Upper lobe of left lung (tissue), 6 donors: Measurements from ENCODE around the gene DYSF. TPM values are rescaled to one million over a fixed set of nuclear protein-coding genes. Genes with fewer than 3 reads are reported as not detected.

Experiments
- ATAC-seq, 2 donors: fragments of 200-7000 bp; cut with Tn5 transposase; one replicate each; pipeline ENCODE4 v1.9.1; 2022; ENCODE audit warnings: mild to moderate bottlenecking in 2 of 2, moderate library complexity in 2 of 2; ENCODE audit not compliant: low FRiP score in 2 of 2
- DNase-seq, 2 donors: peaks; one replicate each; pipeline ENCODE4 v3.0.0-alpha.2; 2019 to 2020
- H3K27ac ChIP-seq, 4 donors: fragments of 200-600 bp; sonication (generic); one replicate each; pipeline ENCODE4 v1.5.1; 2016 to 2019
- H3K27me3 ChIP-seq, 4 donors: fragments of 200-600 bp; sonication (generic); one replicate each; pipeline ENCODE4 v1.5.1; 2017 to 2019
- H3K36me3 ChIP-seq, 4 donors: fragments of 200-600 bp; sonication (generic); one replicate each; pipeline ENCODE4 v1.5.1; 2016 to 2019
- H3K4me1 ChIP-seq, 4 donors: fragments of 200-600 bp; sonication (generic); one replicate each; pipeline ENCODE4 v1.5.1; 2018 to 2019
- H3K4me3 ChIP-seq, 4 donors: fragments of 200-600 bp; sonication (generic); one replicate each; pipeline ENCODE4 v1.5.1; 2017 to 2019; ENCODE audit warnings: mild to moderate bottlenecking in 2 of 4, moderate library complexity in 1 of 4
- H3K9me3 ChIP-seq, 4 donors: fragments of 200-600 bp; sonication (generic); one replicate each; pipeline ENCODE4 v1.5.1; 2018 to 2019
- EP300 ChIP-seq, 4 donors: sonication (generic); formaldehyde crosslinking; IDR thresholded peaks; one replicate each; pipeline ENCODE4 v1.5.1; 2017; ENCODE audit warnings: antibody characterized with exemption in 4 of 4, control low read depth in 2 of 4
- POLR2A ChIP-seq, 4 donors: fragments of 450-650 bp; IDR thresholded peaks; one replicate each; pipeline ENCODE4 v1.5.1; 2016 to 2017; ENCODE audit warnings: antibody characterized with exemption in 4 of 4, mild to moderate bottlenecking in 2 of 4
- POLR2AphosphoS5 ChIP-seq, 2 donors: sonication (generic); formaldehyde crosslinking; IDR thresholded peaks; one replicate each; pipeline ENCODE4 v1.5.1; 2017; ENCODE audit warnings: antibody characterized with exemption in 2 of 2
- WGBS, 2 donors: methylation state at CpG; one replicate each; pipeline ENCODE4 v1.1.5; 2017 to 2018; 5-methylcytosine and 5-hydroxymethylcytosine counted together
- total RNA-seq, 6 donors: library from RNA; depleted of rRNA in 4 of 6; stranded (reverse); fragments of >200 nt in 4 of 6; gene quantifications; one replicate each; pipeline versions ENCODE4 v1.1.0 to v1.2.1, GENCODE V29; 2016 to 2021
- TF ChIP-seq, protein P1 (sequence below), 6 experiments: fragments of 450-650 bp in 4 of 6; fragments of 200-600 bp in 2 of 6; sonication (generic) in 2 of 6; IDR thresholded peaks; one replicate each; pipeline ENCODE4 v1.5.1; 2016 to 2019; ENCODE audit warnings: antibody characterized with exemption in 6 of 6
- donor health status: DM: no; HTN: no; CAD: no; lungs with moderate emphysema.
- donor health status: DM: no; HTN: yes; CAD: no; lungs with severe emphysema.

DYSF gene
- total RNA-seq, 6 donors from 2014 or later = 17.5 to 72.7 (median 42.7) TPM

DNA sequence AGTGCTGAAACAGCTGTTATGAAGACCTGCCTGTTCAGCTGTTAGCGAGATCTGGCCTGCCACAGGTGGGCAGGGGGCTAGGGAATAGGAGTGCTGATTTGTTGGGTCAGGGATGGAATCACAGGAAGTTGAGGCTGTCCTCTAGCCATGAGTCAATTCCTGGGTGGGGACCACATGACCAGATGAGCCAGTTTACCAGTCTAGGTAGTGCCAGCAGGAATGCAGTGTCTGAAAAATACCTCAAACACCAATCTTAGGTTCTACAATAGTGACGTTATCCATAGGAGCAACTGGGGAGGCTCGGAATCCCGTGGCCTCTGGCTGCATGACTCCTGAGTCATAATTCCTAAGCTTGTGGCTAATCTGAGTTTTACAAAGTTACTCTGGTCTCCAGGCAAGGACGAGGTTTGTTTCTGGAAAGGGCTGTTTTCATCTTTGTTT is 44.9 kb downstream of the DYSF start:
- peak overlapping the region in 2 of 4 donors; percentile 53 to 91 for H3K27ac ChIP-seq

DNA sequence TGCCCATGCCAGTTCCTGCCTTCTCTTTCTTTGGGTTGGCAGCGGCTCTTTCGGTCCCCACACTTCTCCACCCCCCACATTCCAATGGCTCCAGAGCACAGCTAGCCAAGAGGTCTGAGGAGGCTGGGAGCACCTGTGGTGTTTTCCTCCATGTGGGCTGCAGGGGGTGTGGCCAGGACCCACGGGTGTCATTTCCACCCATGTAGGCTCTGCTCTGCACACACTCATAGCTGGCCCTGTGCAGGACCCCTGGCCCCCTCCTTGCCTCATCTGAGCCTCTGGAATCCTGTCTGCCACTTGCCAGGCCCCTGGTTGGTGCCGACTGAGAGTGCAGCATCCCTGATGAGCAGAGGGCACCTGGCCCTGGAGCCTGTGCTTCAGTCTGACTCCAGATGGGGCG is 46.3 kb downstream of the DYSF start:
- no peak overlapping the region for H3K4me3 ChIP-seq
- no peaks in the 10 kb centered on the region for H3K27me3 ChIP-seq
- H3K4me1 ChIP-seq = peaks cover 26 to 48% (median 36%) of the 10 kb centered on the region in 4 donors
- TF ChIP-seq POLR2A (IDR thresholded peaks at IDR 0.05) (no peak), EP300 (IDR thresholded peaks at IDR 0.05) (no peak), POLR2AphosphoS5 (IDR thresholded peaks at IDR 0.05) (no peak)
- TF ChIP-seq, protein P1, sequence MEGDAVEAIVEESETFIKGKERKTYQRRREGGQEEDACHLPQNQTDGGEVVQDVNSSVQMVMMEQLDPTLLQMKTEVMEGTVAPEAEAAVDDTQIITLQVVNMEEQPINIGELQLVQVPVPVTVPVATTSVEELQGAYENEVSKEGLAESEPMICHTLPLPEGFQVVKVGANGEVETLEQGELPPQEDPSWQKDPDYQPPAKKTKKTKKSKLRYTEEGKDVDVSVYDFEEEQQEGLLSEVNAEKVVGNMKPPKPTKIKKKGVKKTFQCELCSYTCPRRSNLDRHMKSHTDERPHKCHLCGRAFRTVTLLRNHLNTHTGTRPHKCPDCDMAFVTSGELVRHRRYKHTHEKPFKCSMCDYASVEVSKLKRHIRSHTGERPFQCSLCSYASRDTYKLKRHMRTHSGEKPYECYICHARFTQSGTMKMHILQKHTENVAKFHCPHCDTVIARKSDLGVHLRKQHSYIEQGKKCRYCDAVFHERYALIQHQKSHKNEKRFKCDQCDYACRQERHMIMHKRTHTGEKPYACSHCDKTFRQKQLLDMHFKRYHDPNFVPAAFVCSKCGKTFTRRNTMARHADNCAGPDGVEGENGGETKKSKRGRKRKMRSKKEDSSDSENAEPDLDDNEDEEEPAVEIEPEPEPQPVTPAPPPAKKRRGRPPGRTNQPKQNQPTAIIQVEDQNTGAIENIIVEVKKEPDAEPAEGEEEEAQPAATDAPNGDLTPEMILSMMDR (IDR thresholded peaks at IDR 0.05) = no peak
- no peaks in the 10 kb centered on the region for H3K9me3 ChIP-seq
- no peak for ATAC-seq
- no peaks in the 10 kb centered on the region for H3K36me3 ChIP-seq
- WGBS, 2 donors = 62 to 72% methylated on average over 2 to 5 of the region's 5 CpGs
- H3K27ac ChIP-seq = peak overlapping the region; percentile 61 to 91 (median 76)
- DNase-seq = no peak

More for the DNA sequence above, 44.9 kb downstream of the DYSF start:
- no peak overlapping the region for H3K4me3 ChIP-seq
- no peak for ATAC-seq
- no peak for TF ChIP-seq EP300 (IDR thresholded peaks at IDR 0.05)
- TF ChIP-seq POLR2A (IDR thresholded peaks at IDR 0.05) = no peak
- TF ChIP-seq POLR2AphosphoS5 (IDR thresholded peaks at IDR 0.05) = no peak
- TF ChIP-seq, protein P1 (IDR thresholded peaks at IDR 0.05) = no peak
- H3K36me3 ChIP-seq = no peaks in the 10 kb centered on the region
- H3K9me3 ChIP-seq = no peaks in the 10 kb centered on the region
- no peak for DNase-seq
- peaks cover 23 to 45% (median 25%) of the 10 kb centered on the region in 4 donors for H3K4me1 ChIP-seq
- 84 to 89% methylated on average over 4 to 5 of the region's 5 CpGs for WGBS, 2 donors
- H3K27me3 ChIP-seq = no peaks in the 10 kb centered on the region

DNA sequence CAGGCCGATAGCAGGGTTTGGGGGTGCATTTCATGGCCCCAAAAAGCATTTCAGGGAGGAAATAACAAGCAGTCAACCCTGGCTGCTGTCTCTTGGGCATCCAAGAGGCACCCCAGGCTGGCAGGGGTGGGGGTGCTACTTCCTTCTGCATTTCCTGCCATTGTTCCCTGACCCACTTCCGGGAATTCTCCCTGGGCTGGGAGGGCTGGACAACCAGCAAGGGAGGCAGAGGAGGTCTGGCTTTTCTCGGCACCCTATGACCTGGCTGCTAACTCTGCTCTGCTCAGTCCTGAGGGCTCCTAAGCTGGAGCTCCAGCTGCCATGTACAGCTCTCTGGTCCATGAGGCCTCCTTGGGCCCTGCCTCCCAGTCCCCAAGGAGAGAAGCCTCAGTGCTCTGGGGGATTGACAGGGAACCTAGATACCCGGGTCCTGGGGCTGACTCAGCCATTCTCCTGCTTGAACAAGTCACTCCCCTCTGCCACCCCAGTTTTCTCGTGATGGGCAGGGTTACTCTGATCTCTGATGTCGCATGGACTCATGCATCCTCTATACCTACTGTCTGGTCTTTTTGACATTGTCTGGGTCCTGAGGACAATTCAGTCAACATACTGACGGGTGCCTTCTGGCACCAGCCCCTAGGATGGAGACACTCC is 47.2 kb downstream of the DYSF start:
- peak in 1 of 2 donors; percentile 52 for ATAC-seq
- peaks cover 30 to 57% (median 41%) of the 10 kb centered on the region in 4 donors for H3K4me1 ChIP-seq
- 49 to 56% methylated on average over 6 to 7 of the region's 7 CpGs for WGBS, 2 donors
- H3K4me3 ChIP-seq = no peak overlapping the region
- peak overlapping the region; percentile 61 to 91 (median 76) for H3K27ac ChIP-seq
- H3K9me3 ChIP-seq = no peaks in the 10 kb centered on the region
- DNase-seq = peak in 1 of 2 donors; percentile 34
- no peaks in the 10 kb centered on the region for H3K27me3 ChIP-seq
- peak in 1 of 4 donors; percentile 12 for TF ChIP-seq POLR2A (IDR thresholded peaks at IDR 0.05)
- TF ChIP-seq, protein P1 (IDR thresholded peaks at IDR 0.05) = no peak
- TF ChIP-seq EP300 (IDR thresholded peaks at IDR 0.05) = peak in 2 of 4 donors; percentile 75 to 86
- TF ChIP-seq POLR2AphosphoS5 (IDR thresholded peaks at IDR 0.05) = peak; percentile 73 to 86
- H3K36me3 ChIP-seq = no peaks in the 10 kb centered on the region

DNA sequence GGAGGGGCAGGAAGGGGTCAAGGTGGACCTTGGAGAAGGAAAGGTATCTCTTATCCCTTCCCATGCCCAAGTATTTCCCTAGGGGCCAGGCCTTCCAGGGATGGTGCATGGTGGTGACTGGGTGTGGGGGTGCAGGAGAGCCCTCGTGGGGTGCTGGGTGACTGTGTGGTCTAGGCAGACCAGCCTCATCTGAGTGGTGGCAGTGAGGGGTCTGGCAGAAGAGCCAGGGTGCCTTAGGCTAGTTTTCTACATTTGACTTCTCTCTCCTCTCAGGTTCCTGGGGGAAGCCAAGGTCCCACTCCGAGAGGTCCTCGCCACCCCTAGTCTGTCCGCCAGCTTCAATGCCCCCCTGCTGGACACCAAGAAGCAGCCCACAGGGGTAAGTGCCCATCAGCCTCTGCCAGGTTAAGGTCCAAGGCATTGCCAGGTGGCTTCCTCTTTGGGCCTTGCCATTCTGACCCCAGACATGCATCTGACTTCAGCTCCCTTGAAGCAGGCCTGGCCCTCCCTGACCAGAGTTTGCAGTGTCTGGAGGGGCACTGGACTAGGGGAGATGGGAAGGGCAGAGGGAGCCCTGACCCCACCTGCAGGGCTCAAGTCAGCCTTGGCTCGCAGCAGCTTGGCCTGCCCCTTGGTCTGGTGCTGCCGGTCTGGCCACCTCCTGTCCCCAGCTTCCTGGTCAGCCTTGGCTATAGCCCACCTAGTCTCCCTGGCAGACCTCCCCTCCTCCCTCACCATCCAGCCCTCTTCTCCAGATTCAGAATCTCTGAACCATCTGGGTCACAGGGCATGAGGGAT is 49.8 kb downstream of the DYSF start:
- WGBS, 2 donors = 84 to 93% methylated on average over 4 to 6 of the region's 6 CpGs
- H3K27me3 ChIP-seq = no peaks in the 10 kb centered on the region
- H3K9me3 ChIP-seq = no peaks in the 10 kb centered on the region
- H3K4me3 ChIP-seq = no peak overlapping the region
- ATAC-seq (no peak), DNase-seq (no peak)
- peaks cover 30 to 54% (median 42%) of the 10 kb centered on the region in 4 donors for H3K4me1 ChIP-seq
- H3K36me3 ChIP-seq = no peaks in the 10 kb centered on the region
- TF ChIP-seq POLR2A (IDR thresholded peaks at IDR 0.05) (no peak), EP300 (IDR thresholded peaks at IDR 0.05) (no peak), POLR2AphosphoS5 (IDR thresholded peaks at IDR 0.05) (no peak)
- TF ChIP-seq, protein P1 (IDR thresholded peaks at IDR 0.05) = no peak
- H3K27ac ChIP-seq = peak overlapping the region; percentile 78 to 84 (median 79)
